HepG2 (cell line): ENCODE data around the gene ESRP2. TPM values are rescaled to one million over a fixed set of nuclear protein-coding genes. Genes with fewer than 3 reads are reported as not detected.

Source experiments
- EZH2 ChIP-seq: conservative IDR thresholded peaks from 2 replicates; pipeline ENCODE4 v1.6.1; 2012; ENCODE audit warnings: mild to moderate bottlenecking, low read depth, low read length, moderate library complexity
- GATAD1 ChIP-seq: IDR thresholded peaks from 2 replicates; pipeline ENCODE4 v1.6.1; 2016; ENCODE audit warnings: missing genetic modification reagents, missing compliant biosample characterization
- HNRNPL ChIP-seq: fragments of 200-400 bp; formaldehyde crosslinking; IDR thresholded peaks from 2 replicates; pipeline ENCODE4 v1.6.1; 2017; ENCODE audit warnings: mild to moderate bottlenecking, low read depth, low read length
- NFYB ChIP-seq: sonication (generic); formaldehyde crosslinking; IDR thresholded peaks from 2 replicates; pipeline ENCODE4 v1.4.0; 2020; ENCODE audit warnings: missing genetic modification reagents
- RFXANK ChIP-seq: IDR thresholded peaks from 2 replicates; pipeline ENCODE4 v1.6.1; 2016
- SIX1 ChIP-seq: sonication (generic); formaldehyde crosslinking; IDR thresholded peaks from 2 replicates; pipeline ENCODE4 v1.4.0; 2020; ENCODE audit warnings: missing genetic modification reagents, borderline replicate concordance
- SMARCC2 ChIP-seq: fragments of 450-650 bp; IDR thresholded peaks from 2 replicates; pipeline ENCODE4 v1.6.1; 2017; ENCODE audit warnings: antibody characterized with exemption, mild to moderate bottlenecking
- SOX13 ChIP-seq, 3 experiments: fragments of 450-650 bp in 1 of 3; sonication (generic) in 1 of 3; formaldehyde crosslinking in 1 of 3; IDR thresholded peaks in 2 of 3; conservative IDR thresholded peaks in 1 of 3; 2 replicates each; pipeline versions ENCODE4 v1.5.0 to v1.6.1; 2016 to 2020; ENCODE audit warnings: antibody characterized with exemption in 1 of 3, mild to moderate bottlenecking in 1 of 3, missing compliant biosample characterization in 1 of 3, missing genetic modification reagents in 1 of 3, moderate library complexity in 1 of 3
- SPEN ChIP-seq: sonication (generic); formaldehyde crosslinking; IDR thresholded peaks from 2 replicates; pipeline ENCODE4 v1.5.1; 2020; ENCODE audit warnings: low read depth, mild to moderate bottlenecking, missing genetic modification reagents
- ZEB1 ChIP-seq: IDR thresholded peaks from 2 replicates; pipeline ENCODE4 v1.6.1; 2012; ENCODE audit warnings: mild to moderate bottlenecking, low read depth, inconsistent platforms; ENCODE audit not compliant: insufficient replicate concordance
- ZNF570 ChIP-seq: sonication (generic); formaldehyde crosslinking; IDR thresholded peaks from 2 replicates; pipeline ENCODE4 v1.4.0; 2020; ENCODE audit warnings: mild to moderate bottlenecking, missing genetic modification reagents, borderline replicate concordance
- polyA plus RNA-seq, 8 experiments: library from polyadenylated mRNA; depleted of rRNA in 3 of 8; stranded (reverse) in 7 of 8; unstranded in 1 of 8; fragments of >200 nt; fragmentation: Illumina TruSeq in 4 of 8; extraction: Trizol in 4 of 8; gene quantifications; 2 replicates each; pipeline versions ENCODE4 v1.2.1 to v1.2.3, GENCODE V29; 2011 to 2016; ENCODE audit warnings: low read depth in 4 of 8, missing spikeins in 1 of 8, mixed read lengths in 1 of 8; ENCODE audit not compliant: insufficient read depth in 1 of 8
- total RNA-seq, 5 experiments: library from RNA; depleted of rRNA; stranded (reverse); fragments of >200 nt; fragmentation: Illumina TruSeq; extraction: Trizol; gene quantifications; 2 replicates each; pipeline ENCODE4 v1.2.3, GENCODE V29; 2016; ENCODE audit warnings: low read depth in 1 of 5
- TF ChIP-seq, protein P1 (sequence below): sonication (generic); formaldehyde crosslinking; IDR thresholded peaks from 2 replicates; pipeline ENCODE4 v1.4.0; 2020; ENCODE audit warnings: missing genetic modification reagents
- TF ChIP-seq, protein P2 (sequence below), 2 experiments: sonication (generic) in 1 of 2; formaldehyde crosslinking in 1 of 2; IDR thresholded peaks; 2 replicates each; pipeline versions ENCODE4 v1.6.1 to v1.9.0; 2014 to 2022; ENCODE audit warnings: antibody characterized with exemption in 1 of 2, borderline replicate concordance in 1 of 2, inconsistent platforms in 1 of 2, low read depth in 1 of 2, missing genetic modification reagents in 1 of 2
- TF ChIP-seq, protein P3 (sequence below): sonication (generic); formaldehyde crosslinking; IDR thresholded peaks from 2 replicates; pipeline ENCODE4 v1.9.0; 2021; ENCODE audit warnings: missing genetic modification reagents, mild to moderate bottlenecking, borderline replicate concordance
- TF ChIP-seq, protein P4 (sequence below): sonication (generic); formaldehyde crosslinking; conservative IDR thresholded peaks from 2 replicates; pipeline ENCODE4 v1.4.0; 2020; ENCODE audit warnings: missing genetic modification reagents
- TF ChIP-seq, protein P5 (sequence below): sonication (generic); IDR thresholded peaks from 2 replicates; pipeline ENCODE4 v1.6.1; 2016; ENCODE audit warnings: low read depth, borderline replicate concordance

Gene ESRP2
- total and polyA plus RNA-seq, 2 of the 13 experiments (the other 11 are each of a cell fraction or from before 2014, with no cell fraction given) = 21.1 to 32.4 TPM

DNA sequence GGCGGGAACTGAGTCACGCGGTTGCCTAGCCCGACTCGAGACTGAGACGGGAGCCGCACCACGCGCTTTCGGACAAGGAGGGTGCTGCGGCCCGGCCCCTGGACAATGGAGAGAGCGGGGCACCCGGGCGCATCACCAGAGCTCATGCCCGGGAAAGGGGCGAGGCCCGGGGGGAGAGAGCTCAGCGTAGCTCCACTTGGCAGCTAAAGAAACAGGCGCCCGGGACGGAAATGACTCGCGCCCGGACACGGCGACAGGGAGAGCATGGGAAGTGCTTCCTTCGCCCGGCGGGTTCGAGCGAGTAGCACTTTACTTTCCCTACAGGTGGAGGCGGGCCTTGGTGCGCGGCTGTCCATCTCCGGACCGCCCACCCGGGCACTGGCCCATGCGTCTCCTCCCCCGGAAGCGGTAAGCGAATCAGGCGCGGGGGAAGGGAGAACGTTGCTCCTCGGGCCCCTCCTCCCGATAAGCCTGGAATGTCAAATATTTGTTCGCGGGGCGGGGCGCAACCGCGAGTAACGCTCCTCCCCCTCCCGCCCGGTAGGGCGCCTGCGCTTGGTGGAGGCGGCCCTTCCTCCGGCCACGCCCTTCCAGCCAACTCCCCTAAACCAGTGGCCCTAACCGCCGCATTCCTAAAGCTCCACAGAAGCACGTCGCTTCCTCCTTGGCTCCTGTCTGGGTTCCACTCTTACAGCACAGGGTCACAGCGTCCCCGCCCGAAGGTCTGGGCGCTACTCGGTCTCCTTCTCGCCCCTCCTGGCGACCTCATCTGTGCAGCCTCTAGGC lies 1.5 kb upstream of the ESRP2 start (continued):
- TF ChIP-seq, protein P1, sequence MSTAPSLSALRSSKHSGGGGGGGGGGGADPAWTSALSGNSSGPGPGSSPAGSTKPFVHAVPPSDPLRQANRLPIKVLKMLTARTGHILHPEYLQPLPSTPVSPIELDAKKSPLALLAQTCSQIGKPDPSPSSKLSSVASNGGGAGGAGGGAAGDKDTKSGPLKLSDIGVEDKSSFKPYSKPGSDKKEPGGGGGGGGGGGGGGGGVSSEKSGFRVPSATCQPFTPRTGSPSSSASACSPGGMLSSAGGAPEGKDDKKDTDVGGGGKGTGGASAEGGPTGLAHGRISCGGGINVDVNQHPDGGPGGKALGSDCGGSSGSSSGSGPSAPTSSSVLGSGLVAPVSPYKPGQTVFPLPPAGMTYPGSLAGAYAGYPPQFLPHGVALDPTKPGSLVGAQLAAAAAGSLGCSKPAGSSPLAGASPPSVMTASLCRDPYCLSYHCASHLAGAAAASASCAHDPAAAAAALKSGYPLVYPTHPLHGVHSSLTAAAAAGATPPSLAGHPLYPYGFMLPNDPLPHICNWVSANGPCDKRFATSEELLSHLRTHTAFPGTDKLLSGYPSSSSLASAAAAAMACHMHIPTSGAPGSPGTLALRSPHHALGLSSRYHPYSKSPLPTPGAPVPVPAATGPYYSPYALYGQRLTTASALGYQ (CRISPR knock-in tag) = peak; percentile 89; the same call in 1 of the 2 replicates
- no peak for TF ChIP-seq SMARCC2
- 0 out of 2 replicates have a peak, but pooled peaks have one; percentile 33 for TF ChIP-seq HNRNPL
- TF ChIP-seq, protein P2, sequence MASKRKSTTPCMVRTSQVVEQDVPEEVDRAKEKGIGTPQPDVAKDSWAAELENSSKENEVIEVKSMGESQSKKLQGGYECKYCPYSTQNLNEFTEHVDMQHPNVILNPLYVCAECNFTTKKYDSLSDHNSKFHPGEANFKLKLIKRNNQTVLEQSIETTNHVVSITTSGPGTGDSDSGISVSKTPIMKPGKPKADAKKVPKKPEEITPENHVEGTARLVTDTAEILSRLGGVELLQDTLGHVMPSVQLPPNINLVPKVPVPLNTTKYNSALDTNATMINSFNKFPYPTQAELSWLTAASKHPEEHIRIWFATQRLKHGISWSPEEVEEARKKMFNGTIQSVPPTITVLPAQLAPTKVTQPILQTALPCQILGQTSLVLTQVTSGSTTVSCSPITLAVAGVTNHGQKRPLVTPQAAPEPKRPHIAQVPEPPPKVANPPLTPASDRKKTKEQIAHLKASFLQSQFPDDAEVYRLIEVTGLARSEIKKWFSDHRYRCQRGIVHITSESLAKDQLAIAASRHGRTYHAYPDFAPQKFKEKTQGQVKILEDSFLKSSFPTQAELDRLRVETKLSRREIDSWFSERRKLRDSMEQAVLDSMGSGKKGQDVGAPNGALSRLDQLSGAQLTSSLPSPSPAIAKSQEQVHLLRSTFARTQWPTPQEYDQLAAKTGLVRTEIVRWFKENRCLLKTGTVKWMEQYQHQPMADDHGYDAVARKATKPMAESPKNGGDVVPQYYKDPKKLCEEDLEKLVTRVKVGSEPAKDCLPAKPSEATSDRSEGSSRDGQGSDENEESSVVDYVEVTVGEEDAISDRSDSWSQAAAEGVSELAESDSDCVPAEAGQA (IDR thresholded peaks at IDR 0.05; ENCODE audit: low read depth) = no peak
- TF ChIP-seq, protein P2 (CRISPR knock-in tag; IDR thresholded peaks at IDR 0.05; ENCODE audit: borderline replicate concordance) = no peak
- 0 out of 2 replicates have a peak, but pooled peaks have one; percentile 12 for TF ChIP-seq SIX1
- TF ChIP-seq ZEB1 = peak; percentile 87
- TF ChIP-seq, protein P3, sequence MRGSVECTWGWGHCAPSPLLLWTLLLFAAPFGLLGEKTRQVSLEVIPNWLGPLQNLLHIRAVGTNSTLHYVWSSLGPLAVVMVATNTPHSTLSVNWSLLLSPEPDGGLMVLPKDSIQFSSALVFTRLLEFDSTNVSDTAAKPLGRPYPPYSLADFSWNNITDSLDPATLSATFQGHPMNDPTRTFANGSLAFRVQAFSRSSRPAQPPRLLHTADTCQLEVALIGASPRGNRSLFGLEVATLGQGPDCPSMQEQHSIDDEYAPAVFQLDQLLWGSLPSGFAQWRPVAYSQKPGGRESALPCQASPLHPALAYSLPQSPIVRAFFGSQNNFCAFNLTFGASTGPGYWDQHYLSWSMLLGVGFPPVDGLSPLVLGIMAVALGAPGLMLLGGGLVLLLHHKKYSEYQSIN (CRISPR knock-in tag) = no peak
- peak; percentile 80; the same call in 1 of the 2 replicates for TF ChIP-seq RFXANK (CRISPR knock-in tag)
- TF ChIP-seq EZH2 = no peak
- TF ChIP-seq SOX13 (IDR thresholded peaks at IDR 0.05) = no peak
- peak in 1 of 2 experiments; percentile 81; a peak in 3 of 4 replicates for TF ChIP-seq SOX13 (CRISPR knock-in tag; conservative IDR thresholded peaks at IDR 0.05 in 1 of 2, IDR thresholded peaks at IDR 0.05 in 1 of 2)
- TF ChIP-seq, protein P4, sequence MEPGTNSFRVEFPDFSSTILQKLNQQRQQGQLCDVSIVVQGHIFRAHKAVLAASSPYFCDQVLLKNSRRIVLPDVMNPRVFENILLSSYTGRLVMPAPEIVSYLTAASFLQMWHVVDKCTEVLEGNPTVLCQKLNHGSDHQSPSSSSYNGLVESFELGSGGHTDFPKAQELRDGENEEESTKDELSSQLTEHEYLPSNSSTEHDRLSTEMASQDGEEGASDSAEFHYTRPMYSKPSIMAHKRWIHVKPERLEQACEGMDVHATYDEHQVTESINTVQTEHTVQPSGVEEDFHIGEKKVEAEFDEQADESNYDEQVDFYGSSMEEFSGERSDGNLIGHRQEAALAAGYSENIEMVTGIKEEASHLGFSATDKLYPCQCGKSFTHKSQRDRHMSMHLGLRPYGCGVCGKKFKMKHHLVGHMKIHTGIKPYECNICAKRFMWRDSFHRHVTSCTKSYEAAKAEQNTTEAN (CRISPR knock-in tag) = peak; percentile 66; the same call in 1 of the 2 replicates
- TF ChIP-seq GATAD1 (CRISPR knock-in tag) = peak; percentile 41; the same call in 1 of the 2 replicates
- TF ChIP-seq, protein P5, sequence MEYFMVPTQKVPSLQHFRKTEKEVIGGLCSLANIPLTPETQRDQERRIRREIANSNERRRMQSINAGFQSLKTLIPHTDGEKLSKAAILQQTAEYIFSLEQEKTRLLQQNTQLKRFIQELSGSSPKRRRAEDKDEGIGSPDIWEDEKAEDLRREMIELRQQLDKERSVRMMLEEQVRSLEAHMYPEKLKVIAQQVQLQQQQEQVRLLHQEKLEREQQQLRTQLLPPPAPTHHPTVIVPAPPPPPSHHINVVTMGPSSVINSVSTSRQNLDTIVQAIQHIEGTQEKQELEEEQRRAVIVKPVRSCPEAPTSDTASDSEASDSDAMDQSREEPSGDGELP = peak; percentile 75; the same call in 1 of the 2 replicates
- no peak for TF ChIP-seq ZNF570
- peak; percentile 81; the same call in 1 of the 2 replicates for TF ChIP-seq SPEN (CRISPR knock-in tag)
- TF ChIP-seq NFYB = peak; percentile 78
